Activated naive CD4-positive, alpha-beta T cell treated with anti-CD3 and anti-CD28 coated beads, Interleukin-2, amount 50 U/mL, for 24 hours (primary cell): ENCODE data around the gene SEC16B.

Experiments
- H3K27ac Mint-ChIP-seq: one replicate; pipeline ENCODE4 v1.8.0; 2021; ENCODE audit warnings: mild to moderate bottlenecking, mixed read lengths
- H3K27me3 Mint-ChIP-seq: one replicate; pipeline ENCODE4 v1.8.0; 2021; ENCODE audit warnings: mixed read lengths
- H3K36me3 Mint-ChIP-seq: one replicate; pipeline ENCODE4 v1.8.0; 2021; ENCODE audit warnings: mixed read lengths
- H3K4me1 Mint-ChIP-seq: one replicate; pipeline ENCODE4 v1.8.0; 2021; ENCODE audit warnings: mixed read lengths
- H3K4me3 Mint-ChIP-seq: one replicate; pipeline ENCODE4 v1.8.0; 2021; ENCODE audit warnings: mild to moderate bottlenecking, mixed read lengths
- H3K9me3 Mint-ChIP-seq: one replicate; pipeline ENCODE4 v1.8.0; 2021; ENCODE audit warnings: mixed read lengths

SEC16B gene

DNA sequence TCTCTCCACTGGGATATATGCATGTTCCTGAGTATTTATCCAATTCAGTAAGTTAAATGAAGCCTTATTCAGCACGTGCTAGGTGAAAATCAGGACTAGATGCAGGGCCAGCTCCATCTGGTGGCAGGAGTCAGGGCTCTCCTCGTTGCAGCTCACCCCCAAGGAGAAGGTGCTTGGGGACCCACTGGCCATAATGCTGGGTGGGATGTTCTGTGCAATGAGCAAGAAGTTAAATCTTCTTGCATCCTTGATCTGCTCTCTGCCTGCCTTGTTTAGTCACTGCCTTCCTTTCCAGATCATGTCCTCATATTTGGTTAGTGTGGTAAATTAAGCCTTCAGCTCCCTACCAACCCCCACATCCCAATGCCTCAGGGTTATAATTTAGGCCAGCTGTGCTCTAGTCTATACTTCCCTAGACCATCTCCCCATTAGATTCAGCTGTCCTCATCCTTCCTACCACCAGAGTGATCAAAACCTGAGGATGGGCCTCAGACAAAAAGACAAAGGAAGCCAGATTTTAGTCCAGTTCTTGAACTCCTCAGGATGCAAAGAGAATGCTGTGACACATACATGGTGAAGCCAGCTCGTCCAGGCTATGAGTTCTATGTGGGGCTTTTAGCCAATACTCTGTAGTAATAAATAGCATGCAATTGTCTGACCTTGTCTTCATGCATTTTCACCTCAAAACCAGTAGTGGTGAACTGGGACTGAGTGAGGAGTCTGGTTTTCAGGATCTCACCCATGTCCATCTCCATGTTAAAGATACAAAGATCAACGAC lies 55.9 kb downstream of the SEC16B start:
- no peaks in the 10 kb centered on the region for H3K9me3 Mint-ChIP-seq
- H3K4me1 Mint-ChIP-seq, result no peaks in the 10 kb centered on the region
- no peaks in the 10 kb centered on the region for H3K27me3 Mint-ChIP-seq
- H3K27ac Mint-ChIP-seq, result no peak overlapping the region
- no peak overlapping the region for H3K4me3 Mint-ChIP-seq
- H3K36me3 Mint-ChIP-seq, result no peaks in the 10 kb centered on the region

DNA sequence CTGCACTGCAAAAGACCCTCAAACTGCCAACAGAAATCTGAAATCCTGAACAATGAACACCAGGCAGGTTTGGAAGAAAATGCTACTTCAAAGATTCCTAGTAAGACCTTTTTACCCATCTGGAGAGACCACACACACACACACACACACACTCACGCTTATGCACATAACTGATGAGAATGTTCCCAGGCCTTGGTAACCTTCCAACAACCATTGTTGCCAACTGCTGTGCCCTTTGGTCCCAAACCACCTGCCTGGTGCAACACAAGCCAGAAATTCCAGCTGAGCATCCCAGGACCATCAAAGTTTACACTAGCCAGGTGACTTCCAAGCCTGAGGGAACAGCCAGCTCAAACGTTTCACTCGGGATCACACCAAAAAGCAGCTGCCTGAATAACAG lies 56.9 kb downstream of the SEC16B start:
- H3K27ac Mint-ChIP-seq, result no peak overlapping the region
- no peaks in the 10 kb centered on the region for H3K4me1 Mint-ChIP-seq

DNA sequence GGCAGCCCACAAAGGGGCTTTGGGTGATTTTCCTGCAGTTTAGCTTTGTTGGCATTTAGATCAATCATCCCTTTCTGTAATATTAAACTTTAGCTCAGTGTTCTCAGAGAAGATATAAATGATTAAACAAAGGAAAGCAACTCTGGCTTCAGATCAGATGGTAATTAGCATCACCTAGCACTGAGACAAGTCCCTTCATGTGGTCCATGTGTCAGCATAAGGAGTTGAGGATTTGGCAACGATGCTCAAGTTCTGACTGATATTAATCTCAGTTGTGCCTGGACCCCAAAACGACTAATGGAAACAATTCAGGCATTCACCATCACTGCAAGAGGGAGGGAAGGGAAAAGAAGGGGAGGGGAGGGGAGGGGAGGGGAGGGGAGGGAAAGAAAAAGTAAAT lies 60.4 kb downstream of the SEC16B start:
- no peak overlapping the region for H3K27ac Mint-ChIP-seq
- H3K4me3 Mint-ChIP-seq, result no peak overlapping the region
- no peaks in the 10 kb centered on the region for H3K9me3 Mint-ChIP-seq
- H3K36me3 Mint-ChIP-seq, result no peaks in the 10 kb centered on the region
- H3K4me1 Mint-ChIP-seq, result no peaks in the 10 kb centered on the region
- H3K27me3 Mint-ChIP-seq, result no peaks in the 10 kb centered on the region

More for the DNA sequence above, 56.9 kb downstream of the SEC16B start:
- Mint-ChIP-seq H3K9me3 (no peaks in the 10 kb centered on the region), H3K27me3 (no peaks in the 10 kb centered on the region), H3K4me3 (no peak overlapping the region), H3K36me3 (no peaks in the 10 kb centered on the region)

DNA sequence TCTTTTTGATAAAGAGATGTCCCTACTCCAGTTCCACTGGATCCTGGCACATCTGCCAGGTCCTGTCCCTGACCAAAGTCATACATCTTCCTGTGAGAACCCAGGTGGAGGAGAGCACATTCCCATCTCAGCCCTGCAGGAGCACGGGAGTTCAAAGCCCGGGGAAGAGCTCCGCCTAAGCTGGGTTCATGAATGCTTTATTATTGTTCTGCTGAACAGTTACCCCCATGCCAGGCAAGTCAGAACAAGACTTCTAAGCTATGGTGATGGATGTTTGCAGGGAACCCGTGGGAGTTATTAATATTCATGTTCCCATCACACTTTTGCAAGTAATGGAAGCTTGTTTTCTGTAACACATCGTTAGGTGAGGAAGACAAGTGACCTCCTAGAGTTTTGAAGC lies 62.9 kb downstream of the SEC16B start:
- Mint-ChIP-seq H3K4me1 (no peaks in the 10 kb centered on the region), H3K4me3 (no peak overlapping the region)

DNA sequence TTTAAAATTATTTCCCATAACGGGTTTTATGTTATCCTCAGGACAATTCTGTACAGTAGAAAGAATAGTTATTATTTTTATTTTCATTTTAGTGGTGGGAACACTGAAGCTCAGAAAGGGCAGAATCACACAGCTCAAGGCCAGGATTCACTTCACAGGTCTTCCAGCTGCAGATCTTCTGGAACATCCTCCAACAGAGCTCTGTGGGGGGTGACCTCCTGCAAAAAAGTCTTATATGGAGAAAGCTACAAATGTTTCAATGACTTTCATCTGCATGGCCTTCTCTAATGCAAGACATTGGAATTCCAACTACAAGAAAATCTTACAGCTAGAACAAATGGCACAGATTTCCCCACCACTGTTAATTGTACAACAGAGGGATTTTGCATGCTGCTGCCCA lies 64.2 kb downstream of the SEC16B start:
- H3K36me3 Mint-ChIP-seq, result no peaks in the 10 kb centered on the region

More for the DNA sequence above, 62.9 kb downstream of the SEC16B start:
- no peak overlapping the region for H3K27ac Mint-ChIP-seq
- H3K27me3 Mint-ChIP-seq, result no peaks in the 10 kb centered on the region
- no peaks in the 10 kb centered on the region for H3K36me3 Mint-ChIP-seq
- no peaks in the 10 kb centered on the region for H3K9me3 Mint-ChIP-seq

DNA sequence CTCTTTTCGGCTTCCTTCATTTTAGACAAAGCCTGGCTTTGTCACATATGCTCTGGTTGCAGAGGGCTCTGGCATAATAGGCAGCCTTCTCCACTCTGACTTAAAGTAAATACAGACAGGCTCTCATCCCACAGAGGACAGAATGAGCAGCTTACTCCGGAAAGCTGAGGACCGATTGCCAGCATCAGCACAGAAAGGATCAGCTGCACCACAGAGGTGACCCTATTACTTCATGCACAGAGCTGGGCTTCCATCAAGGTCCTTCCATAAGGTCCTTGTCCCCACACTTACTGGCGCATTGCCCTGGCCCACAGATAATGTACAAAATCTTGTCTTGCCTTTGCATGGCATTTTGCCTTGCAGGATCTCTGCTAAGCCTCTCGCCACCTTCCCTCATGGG lies 67.6 kb downstream of the SEC16B start:
- no peak overlapping the region for H3K4me3 Mint-ChIP-seq
- H3K4me1 Mint-ChIP-seq, result no peaks in the 10 kb centered on the region
- H3K36me3 Mint-ChIP-seq, result no peaks in the 10 kb centered on the region
- no peak overlapping the region for H3K27ac Mint-ChIP-seq
- peaks cover 6% of the 10 kb centered on the region for H3K9me3 Mint-ChIP-seq
- no peaks in the 10 kb centered on the region for H3K27me3 Mint-ChIP-seq

More for the DNA sequence above, 64.2 kb downstream of the SEC16B start:
- Mint-ChIP-seq H3K4me3 (no peak overlapping the region), H3K4me1 (no peaks in the 10 kb centered on the region), H3K27me3 (no peaks in the 10 kb centered on the region), H3K27ac (no peak overlapping the region), H3K9me3 (no peaks in the 10 kb centered on the region)

DNA sequence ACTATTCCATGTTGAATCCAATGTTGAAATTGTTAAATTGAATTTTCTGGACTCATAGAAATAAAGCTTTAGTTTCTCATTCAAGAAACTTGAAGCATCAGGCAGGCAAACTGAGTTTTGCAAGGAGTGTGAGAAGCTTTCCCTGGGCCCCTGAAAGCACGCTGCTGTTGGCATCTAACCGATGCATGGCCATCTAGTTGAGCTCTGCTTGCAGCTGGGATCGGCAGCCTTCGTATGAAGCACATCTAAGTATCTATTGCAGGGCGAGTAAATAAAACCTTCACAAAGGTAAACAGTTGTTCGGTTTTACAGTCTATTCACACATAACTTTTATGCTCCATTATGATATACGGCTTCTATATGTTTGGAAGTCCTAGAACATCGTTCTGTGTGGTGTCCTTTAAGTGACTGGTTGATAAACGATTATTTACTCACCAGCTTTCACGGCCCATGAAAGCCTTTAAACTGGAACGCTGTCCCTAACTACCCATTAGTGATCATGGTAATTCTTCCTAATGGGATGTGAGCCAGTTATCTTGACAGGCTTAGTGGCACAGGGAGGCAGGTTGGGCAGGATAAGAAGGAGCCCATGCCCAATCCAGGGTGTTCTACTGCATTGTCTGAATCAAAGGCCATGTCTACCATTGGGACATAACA lies 71.7 kb downstream of the SEC16B start:
- Mint-ChIP-seq H3K4me1 (no peaks in the 10 kb centered on the region), H3K4me3 (no peak overlapping the region), H3K27me3 (no peaks in the 10 kb centered on the region), H3K36me3 (no peaks in the 10 kb centered on the region), H3K9me3 (peaks cover 6% of the 10 kb centered on the region), H3K27ac (no peak overlapping the region)

DNA sequence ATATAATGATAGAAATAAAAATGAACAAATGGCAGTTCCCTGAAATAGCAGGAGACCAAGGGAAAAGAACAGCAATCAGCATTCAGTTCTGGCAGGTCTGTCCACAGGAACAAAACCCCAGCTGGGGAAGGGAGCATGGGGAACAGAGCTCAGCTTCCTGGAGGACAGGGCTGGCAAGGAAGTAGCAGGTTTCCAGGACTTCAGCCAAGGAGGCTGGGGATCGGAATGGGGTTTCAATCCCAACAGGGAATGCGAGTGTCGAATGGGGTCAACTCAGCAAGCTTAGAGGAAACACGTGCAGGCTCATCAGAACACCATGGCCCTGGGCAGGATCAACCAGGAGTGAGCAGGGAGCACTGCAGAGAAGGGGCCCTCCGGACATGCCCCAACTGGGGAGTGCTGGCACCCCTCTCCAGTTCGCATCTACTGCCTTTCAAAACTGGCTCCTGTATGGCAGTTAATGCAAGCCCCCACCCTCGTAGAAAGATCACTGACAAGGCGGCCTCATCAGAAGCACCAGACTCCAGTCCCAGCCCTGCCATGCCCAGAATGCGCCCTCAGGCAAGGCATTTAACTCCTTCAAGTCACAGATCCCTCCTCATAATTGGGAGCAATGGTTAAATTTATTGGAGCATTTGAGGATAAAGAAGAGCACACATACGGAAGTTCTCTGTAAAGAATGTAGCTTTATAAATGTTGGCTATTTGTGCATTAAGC lies 72.4 kb downstream of the SEC16B start:
- no peak overlapping the region for H3K27ac Mint-ChIP-seq

More for the DNA sequence above, 72.4 kb downstream of the SEC16B start:
- H3K27me3 Mint-ChIP-seq, result no peaks in the 10 kb centered on the region
- no peaks in the 10 kb centered on the region for H3K36me3 Mint-ChIP-seq
- peaks cover 6% of the 10 kb centered on the region for H3K9me3 Mint-ChIP-seq
- no peak overlapping the region for H3K4me3 Mint-ChIP-seq
- H3K4me1 Mint-ChIP-seq, result no peaks in the 10 kb centered on the region
